Measurements from ENCODE around the gene MAG.

MAG gene

DNA sequence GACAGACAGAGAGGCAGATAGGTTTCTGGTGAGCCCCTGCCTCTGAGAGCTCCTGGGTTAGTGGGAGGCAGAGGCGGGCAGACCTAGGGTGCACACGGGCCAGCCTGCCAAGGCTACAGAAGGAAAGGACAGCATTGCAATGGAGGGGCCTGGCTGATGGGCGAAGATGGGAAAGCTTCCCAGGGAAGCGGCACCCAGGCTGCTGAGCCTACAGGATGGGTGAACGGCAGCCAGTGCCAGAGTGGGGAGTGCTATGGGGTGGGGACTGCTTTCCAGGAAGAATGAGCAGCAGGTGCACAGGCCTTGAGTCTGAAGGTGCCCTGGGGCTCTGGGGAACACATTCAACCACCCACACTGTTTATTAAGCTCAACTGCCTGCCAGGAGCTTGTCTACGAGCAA lies 702 bp upstream of the MAG start:
- peak; percentile 15 for DNase-seq (ENCODE audit: low read depth)
- TF ChIP-seq, protein P1, sequence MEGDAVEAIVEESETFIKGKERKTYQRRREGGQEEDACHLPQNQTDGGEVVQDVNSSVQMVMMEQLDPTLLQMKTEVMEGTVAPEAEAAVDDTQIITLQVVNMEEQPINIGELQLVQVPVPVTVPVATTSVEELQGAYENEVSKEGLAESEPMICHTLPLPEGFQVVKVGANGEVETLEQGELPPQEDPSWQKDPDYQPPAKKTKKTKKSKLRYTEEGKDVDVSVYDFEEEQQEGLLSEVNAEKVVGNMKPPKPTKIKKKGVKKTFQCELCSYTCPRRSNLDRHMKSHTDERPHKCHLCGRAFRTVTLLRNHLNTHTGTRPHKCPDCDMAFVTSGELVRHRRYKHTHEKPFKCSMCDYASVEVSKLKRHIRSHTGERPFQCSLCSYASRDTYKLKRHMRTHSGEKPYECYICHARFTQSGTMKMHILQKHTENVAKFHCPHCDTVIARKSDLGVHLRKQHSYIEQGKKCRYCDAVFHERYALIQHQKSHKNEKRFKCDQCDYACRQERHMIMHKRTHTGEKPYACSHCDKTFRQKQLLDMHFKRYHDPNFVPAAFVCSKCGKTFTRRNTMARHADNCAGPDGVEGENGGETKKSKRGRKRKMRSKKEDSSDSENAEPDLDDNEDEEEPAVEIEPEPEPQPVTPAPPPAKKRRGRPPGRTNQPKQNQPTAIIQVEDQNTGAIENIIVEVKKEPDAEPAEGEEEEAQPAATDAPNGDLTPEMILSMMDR (IDR thresholded peaks at IDR 0.05; ENCODE audit: insufficient read depth, low read depth, low read length, missing control alignments) = no peak
- H3K4me3 ChIP-seq (ENCODE audit: low read length) = no peak overlapping the region

- no peak for DNase-seq (ENCODE audit: low read depth)
- H3K4me3 ChIP-seq (ENCODE audit: low read length) = no peak overlapping the region
- TF ChIP-seq, protein P1 (IDR thresholded peaks at IDR 0.05; ENCODE audit: insufficient read depth, low read depth, low read length, missing control alignments) = no peak
Measured at GRCh38 chr19:35292421-35293362, 731 bp downstream of the MAG start.

DNA sequence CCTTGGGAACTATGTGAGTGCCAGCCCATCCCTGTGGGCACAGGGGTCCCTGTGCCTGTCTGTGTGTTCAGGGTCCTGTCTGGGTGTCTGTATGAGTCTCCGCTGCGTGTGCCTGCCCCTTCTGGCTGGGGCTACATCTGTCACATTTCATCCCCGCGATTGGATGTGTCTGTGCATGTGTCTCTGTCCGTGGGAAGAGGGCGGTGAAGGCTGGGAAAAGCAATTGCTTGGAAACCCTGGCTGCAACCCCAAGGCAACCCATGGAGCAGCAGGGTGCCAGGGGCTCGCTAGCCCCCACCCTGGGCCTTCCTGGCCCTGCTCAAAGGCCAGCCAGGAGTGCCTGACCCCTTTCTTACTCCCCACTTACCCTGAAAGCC lies 1.4 kb downstream of the MAG start:
- TF ChIP-seq, protein P1 (IDR thresholded peaks at IDR 0.05; ENCODE audit: insufficient read depth, low read depth, low read length, missing control alignments) = no peak
- no peak overlapping the region for H3K4me3 ChIP-seq (ENCODE audit: low read length)
- DNase-seq (ENCODE audit: low read depth) = no peak

DNA sequence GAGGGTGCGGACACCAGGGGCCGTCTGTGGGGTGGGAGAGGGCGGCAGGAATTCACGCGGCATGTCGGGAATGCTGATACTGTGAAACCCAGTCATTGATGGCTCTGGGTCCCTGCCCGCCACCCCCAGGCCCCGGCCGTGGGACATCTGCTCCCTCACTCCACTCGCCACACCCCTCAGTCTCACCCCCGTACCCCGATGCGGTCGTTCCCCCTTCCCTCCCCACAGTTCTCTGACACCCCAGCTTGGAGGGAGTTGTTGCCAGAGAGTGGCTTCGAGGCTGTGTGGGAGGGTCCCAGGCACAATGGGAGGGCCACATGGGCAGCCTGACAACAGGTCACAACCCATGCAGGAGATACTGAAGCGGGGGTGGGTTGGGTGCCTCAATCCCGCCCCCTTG lies 1.8 kb downstream of the MAG start:
- DNase-seq (ENCODE audit: low read depth) = no peak
- no peak overlapping the region for H3K4me3 ChIP-seq (ENCODE audit: low read length)
- TF ChIP-seq, protein P1 (IDR thresholded peaks at IDR 0.05; ENCODE audit: insufficient read depth, low read depth, low read length, missing control alignments) = no peak

GRCh38 chr19:35294328-35294727 lies 2.4 kb downstream of the MAG start:
- no peak overlapping the region for H3K4me3 ChIP-seq (ENCODE audit: low read length)
- no peak for DNase-seq (ENCODE audit: low read depth)
- TF ChIP-seq, protein P1 (IDR thresholded peaks at IDR 0.05; ENCODE audit: insufficient read depth, low read depth, low read length, missing control alignments) = no peak

GRCh38 chr19:35294859-35295791 lies 3.2 kb downstream of the MAG start:
- TF ChIP-seq, protein P1 (IDR thresholded peaks at IDR 0.05; ENCODE audit: insufficient read depth, low read depth, low read length, missing control alignments) = no peak
- no peak overlapping the region for H3K4me3 ChIP-seq (ENCODE audit: low read length)
- DNase-seq (ENCODE audit: low read depth) = no peak

All from epithelial cell of esophagus (primary cell).